ENCODE data around the gene CCDC170. TPM values are rescaled to one million over a fixed set of nuclear protein-coding genes. Genes with fewer than 3 reads are reported as not detected.

CCDC170 gene
- polyA plus RNA-seq, 1 donor from 2014 or later, result 0.15 TPM

DNA sequence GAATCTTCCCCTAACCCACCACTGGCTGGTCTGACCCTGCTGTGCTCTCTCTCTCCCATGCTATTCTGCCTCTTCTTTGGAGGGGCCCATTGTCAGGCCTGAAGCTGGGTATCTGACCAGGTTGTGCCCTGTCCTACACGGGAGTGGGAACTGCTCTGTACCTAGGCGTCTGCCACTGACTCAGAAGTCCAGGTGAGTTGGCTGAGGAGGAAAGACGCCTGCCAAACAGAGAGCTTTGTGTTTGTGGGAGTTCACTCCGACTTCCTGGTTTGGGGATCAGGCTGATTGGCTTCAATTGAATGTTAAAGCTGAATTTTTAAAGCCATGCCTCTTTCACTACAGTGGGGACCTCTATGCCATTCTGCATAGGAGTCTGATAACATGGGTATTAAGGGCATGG is 136.0 kb downstream of the CCDC170 start:
- H3F3A ChIP-seq (ENCODE audit: insufficient read depth, low read length, poor library complexity, severe bottlenecking), result no peaks in the 10 kb centered on the region
- H3K36me3 ChIP-seq (ENCODE audit: insufficient read depth, low read length), result no peaks in the 10 kb centered on the region
- H3K27me3 ChIP-seq (ENCODE audit: insufficient read depth, low read depth, low read length), result no peaks in the 10 kb centered on the region
- H3K27ac ChIP-seq (ENCODE audit: low read length), result no peak overlapping the region
- H2AFZ ChIP-seq (ENCODE audit: low read depth, low read length), result no peak overlapping the region
- H3K4me2 ChIP-seq (ENCODE audit: low read length), result no peak overlapping the region
- H3K79me2 ChIP-seq (replicated peaks; ENCODE audit: insufficient read depth, low read length), result no peaks in the 10 kb centered on the region
- no peaks in the 10 kb centered on the region for H3K9me2 ChIP-seq (ENCODE audit: insufficient read depth, low read length)
- no peaks in the 10 kb centered on the region for H3K9me3 ChIP-seq (ENCODE audit: low read length)
- H3K9ac ChIP-seq (ENCODE audit: low read length), result no peak overlapping the region
- no peak for TF ChIP-seq TAF1 (IDR thresholded peaks at IDR 0.05; ENCODE audit: low read depth)
- no peak for TF ChIP-seq POLR2AphosphoS5 (IDR thresholded peaks at IDR 0.05)
- TF ChIP-seq EP300 (conservative IDR thresholded peaks at IDR 0.05; ENCODE audit: poor library complexity, severe bottlenecking), result no peak
- TF ChIP-seq, protein P1, sequence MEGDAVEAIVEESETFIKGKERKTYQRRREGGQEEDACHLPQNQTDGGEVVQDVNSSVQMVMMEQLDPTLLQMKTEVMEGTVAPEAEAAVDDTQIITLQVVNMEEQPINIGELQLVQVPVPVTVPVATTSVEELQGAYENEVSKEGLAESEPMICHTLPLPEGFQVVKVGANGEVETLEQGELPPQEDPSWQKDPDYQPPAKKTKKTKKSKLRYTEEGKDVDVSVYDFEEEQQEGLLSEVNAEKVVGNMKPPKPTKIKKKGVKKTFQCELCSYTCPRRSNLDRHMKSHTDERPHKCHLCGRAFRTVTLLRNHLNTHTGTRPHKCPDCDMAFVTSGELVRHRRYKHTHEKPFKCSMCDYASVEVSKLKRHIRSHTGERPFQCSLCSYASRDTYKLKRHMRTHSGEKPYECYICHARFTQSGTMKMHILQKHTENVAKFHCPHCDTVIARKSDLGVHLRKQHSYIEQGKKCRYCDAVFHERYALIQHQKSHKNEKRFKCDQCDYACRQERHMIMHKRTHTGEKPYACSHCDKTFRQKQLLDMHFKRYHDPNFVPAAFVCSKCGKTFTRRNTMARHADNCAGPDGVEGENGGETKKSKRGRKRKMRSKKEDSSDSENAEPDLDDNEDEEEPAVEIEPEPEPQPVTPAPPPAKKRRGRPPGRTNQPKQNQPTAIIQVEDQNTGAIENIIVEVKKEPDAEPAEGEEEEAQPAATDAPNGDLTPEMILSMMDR (IDR thresholded peaks at IDR 0.05; ENCODE audit: poor library complexity, severe bottlenecking), result no peak
- no peak for TF ChIP-seq EZH2 (IDR thresholded peaks at IDR 0.05; ENCODE audit: borderline replicate concordance, insufficient read depth, low read length, poor library complexity, severe bottlenecking)
- TF ChIP-seq RAD21 (conservative IDR thresholded peaks at IDR 0.05), result no peak
- TF ChIP-seq MXI1 (conservative IDR thresholded peaks at IDR 0.05; ENCODE audit: poor library complexity, severe bottlenecking), result no peak
- TF ChIP-seq SMC3 (conservative IDR thresholded peaks at IDR 0.05; ENCODE audit: poor library complexity), result no peak
- TF ChIP-seq, protein P2, sequence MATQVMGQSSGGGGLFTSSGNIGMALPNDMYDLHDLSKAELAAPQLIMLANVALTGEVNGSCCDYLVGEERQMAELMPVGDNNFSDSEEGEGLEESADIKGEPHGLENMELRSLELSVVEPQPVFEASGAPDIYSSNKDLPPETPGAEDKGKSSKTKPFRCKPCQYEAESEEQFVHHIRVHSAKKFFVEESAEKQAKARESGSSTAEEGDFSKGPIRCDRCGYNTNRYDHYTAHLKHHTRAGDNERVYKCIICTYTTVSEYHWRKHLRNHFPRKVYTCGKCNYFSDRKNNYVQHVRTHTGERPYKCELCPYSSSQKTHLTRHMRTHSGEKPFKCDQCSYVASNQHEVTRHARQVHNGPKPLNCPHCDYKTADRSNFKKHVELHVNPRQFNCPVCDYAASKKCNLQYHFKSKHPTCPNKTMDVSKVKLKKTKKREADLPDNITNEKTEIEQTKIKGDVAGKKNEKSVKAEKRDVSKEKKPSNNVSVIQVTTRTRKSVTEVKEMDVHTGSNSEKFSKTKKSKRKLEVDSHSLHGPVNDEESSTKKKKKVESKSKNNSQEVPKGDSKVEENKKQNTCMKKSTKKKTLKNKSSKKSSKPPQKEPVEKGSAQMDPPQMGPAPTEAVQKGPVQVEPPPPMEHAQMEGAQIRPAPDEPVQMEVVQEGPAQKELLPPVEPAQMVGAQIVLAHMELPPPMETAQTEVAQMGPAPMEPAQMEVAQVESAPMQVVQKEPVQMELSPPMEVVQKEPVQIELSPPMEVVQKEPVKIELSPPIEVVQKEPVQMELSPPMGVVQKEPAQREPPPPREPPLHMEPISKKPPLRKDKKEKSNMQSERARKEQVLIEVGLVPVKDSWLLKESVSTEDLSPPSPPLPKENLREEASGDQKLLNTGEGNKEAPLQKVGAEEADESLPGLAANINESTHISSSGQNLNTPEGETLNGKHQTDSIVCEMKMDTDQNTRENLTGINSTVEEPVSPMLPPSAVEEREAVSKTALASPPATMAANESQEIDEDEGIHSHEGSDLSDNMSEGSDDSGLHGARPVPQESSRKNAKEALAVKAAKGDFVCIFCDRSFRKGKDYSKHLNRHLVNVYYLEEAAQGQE (IDR thresholded peaks at IDR 0.05; ENCODE audit: borderline replicate concordance), result no peak
- no peak overlapping the region for H3K4me3 ChIP-seq (ENCODE audit: low read length)
- H4K20me1 ChIP-seq (ENCODE audit: insufficient read depth), result no peaks in the 10 kb centered on the region

DNA sequence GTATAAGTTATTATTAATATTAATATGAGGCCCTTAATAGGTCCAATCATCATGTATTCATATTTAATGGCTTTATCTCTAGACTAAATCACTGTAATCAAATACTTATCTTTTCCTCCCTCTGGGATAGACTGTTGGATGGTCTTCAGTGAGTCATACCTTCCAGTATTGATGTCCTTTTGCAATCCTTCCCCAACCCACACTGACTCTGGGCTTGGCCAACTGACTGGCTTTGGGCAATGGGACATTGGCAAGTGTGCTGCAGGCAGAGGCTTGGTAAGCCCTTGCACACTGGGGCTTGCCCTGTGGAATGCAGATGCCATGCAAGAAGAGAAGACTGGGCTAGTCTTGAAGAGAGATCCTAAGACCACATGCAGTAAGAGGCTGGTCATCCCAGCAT is 136.6 kb downstream of the CCDC170 start:
- H3K36me3 ChIP-seq (ENCODE audit: insufficient read depth, low read length), result no peaks in the 10 kb centered on the region
- H2AFZ ChIP-seq (ENCODE audit: low read depth, low read length), result no peak overlapping the region
- H3K27me3 ChIP-seq (ENCODE audit: insufficient read depth, low read depth, low read length), result no peaks in the 10 kb centered on the region

More for the DNA sequence above, 136.6 kb downstream of the CCDC170 start:
- no peaks in the 10 kb centered on the region for H3K9me2 ChIP-seq (ENCODE audit: insufficient read depth, low read length)
- TF ChIP-seq EP300 (conservative IDR thresholded peaks at IDR 0.05; ENCODE audit: poor library complexity, severe bottlenecking), result no peak
- no peak for TF ChIP-seq EZH2 (IDR thresholded peaks at IDR 0.05; ENCODE audit: borderline replicate concordance, insufficient read depth, low read length, poor library complexity, severe bottlenecking)
- no peak for TF ChIP-seq RAD21 (conservative IDR thresholded peaks at IDR 0.05)
- no peak for TF ChIP-seq POLR2AphosphoS5 (IDR thresholded peaks at IDR 0.05)
- no peak for TF ChIP-seq MXI1 (conservative IDR thresholded peaks at IDR 0.05; ENCODE audit: poor library complexity, severe bottlenecking)
- TF ChIP-seq SMC3 (conservative IDR thresholded peaks at IDR 0.05; ENCODE audit: poor library complexity), result no peak
- TF ChIP-seq, protein P1 (IDR thresholded peaks at IDR 0.05; ENCODE audit: poor library complexity, severe bottlenecking), result no peak
- no peak for TF ChIP-seq TAF1 (IDR thresholded peaks at IDR 0.05; ENCODE audit: low read depth)
- TF ChIP-seq, protein P2 (IDR thresholded peaks at IDR 0.05; ENCODE audit: borderline replicate concordance), result no peak
- no peaks in the 10 kb centered on the region for H3K79me2 ChIP-seq (replicated peaks; ENCODE audit: insufficient read depth, low read length)
- H3K4me3 ChIP-seq (ENCODE audit: low read length), result no peak overlapping the region
- H3F3A ChIP-seq (ENCODE audit: insufficient read depth, low read length, poor library complexity, severe bottlenecking), result no peaks in the 10 kb centered on the region
- no peaks in the 10 kb centered on the region for H3K9me3 ChIP-seq (ENCODE audit: low read length)
- no peak overlapping the region for H3K27ac ChIP-seq (ENCODE audit: low read length)
- no peak overlapping the region for H3K9ac ChIP-seq (ENCODE audit: low read length)
- H4K20me1 ChIP-seq (ENCODE audit: insufficient read depth), result no peaks in the 10 kb centered on the region
- H3K4me2 ChIP-seq (ENCODE audit: low read length), result no peak overlapping the region
